Thyroid gland (tissue), 4 donors: ENCODE data around the gene AMBP.
"Not testable (repeated sequence)": the region's sequence is repeated elsewhere in the genome, so short reads cannot be mapped to it uniquely, and the experiment has no call there.

Source experiments
- CTCF ChIP-seq, 6 experiments: fragments of 200-600 bp in 3 of 6; fragments of 450-650 bp in 3 of 6; sonication (generic) in 3 of 6; IDR thresholded peaks; one replicate each; pipeline ENCODE4 v1.5.1; 2016 to 2019; ENCODE audit warnings: antibody characterized with exemption in 6 of 6, mild to moderate bottlenecking in 2 of 6, inconsistent platforms in 1 of 6, moderate library complexity in 1 of 6
- POLR2A ChIP-seq, 2 donors: fragments of 450-650 bp; IDR thresholded peaks; one replicate each; pipeline ENCODE4 v1.6.1; 2017; ENCODE audit warnings: antibody characterized with exemption in 2 of 2, mild to moderate bottlenecking in 2 of 2, moderate library complexity in 1 of 2

GRCh38 chr9:114043660-114044059, 34.4 kb downstream of the AMBP start:
- not testable (repeated sequence) for TF ChIP-seq CTCF, POLR2A (IDR thresholded peaks at IDR 0.05)
